ENCODE results near the gene PBLD. TPM values are rescaled to one million over a fixed set of nuclear protein-coding genes. Genes with fewer than 3 reads are reported as not detected.

PBLD gene
- polyA plus RNA-seq, 3 donors from 2014 or later = 1.3 to 2.6 (median 1.5) TPM

Other genes with a start within 250 kb of the PBLD start
- not detected for gene MYPN, start 223.4 kb downstream of the PBLD start, polyA plus RNA-seq
- not detected for gene ATOH7, start 100.8 kb downstream of the PBLD start, polyA plus RNA-seq
- 100 to 1,000 TPM in 1 of 3 donors, 10 to 100 TPM in 2; 71.7 to 107 (median 85.5) TPM for gene HNRNPH3, start 864 bp downstream of the PBLD start, polyA plus RNA-seq
- 1 to 10 TPM; 3.3 to 8.2 (median 5.5) TPM for gene RUFY2, start 74.3 kb upstream of the PBLD start, polyA plus RNA-seq
- gene DNA2, start 139.0 kb upstream of the PBLD start, polyA plus RNA-seq = under 1 TPM in 2 of 3 donors, not detected in 1; 0.21 to 0.94 TPM
- gene SLC25A16, start 194.6 kb upstream of the PBLD start, polyA plus RNA-seq = 10 to 100 TPM in 1 of 3 donors, 1 to 10 TPM in 2; 6.4 to 13.0 (median 6.7) TPM
- gene TET1, start 227.4 kb upstream of the PBLD start, polyA plus RNA-seq = 1 to 10 TPM in 1 of 3 donors, under 1 TPM in 1, not detected in 1; 0.40 to 1.5 TPM